H1 (cell line): ENCODE measurements around the gene CALY. TPM values are rescaled to one million over a fixed set of nuclear protein-coding genes. Genes with fewer than 3 reads are reported as not detected.

ENCODE experiments used
- CTCF ChIA-PET: fragments of 300-600 bp; sonication (Branson Sonifier 250); formaldehyde crosslinking; loops from one replicate; lab custom pipeline; 2021; ENCODE audit not compliant: partially characterized antibody; lab: Charles Lee
- POLR2A ChIA-PET: fragments of 300-600 bp; sonication (Branson Sonifier 250); formaldehyde crosslinking; loops from one replicate; lab custom pipeline; 2021; ENCODE audit warnings: inconsistent platforms; ENCODE audit not compliant: partially characterized antibody; lab: Charles Lee
- DNase-seq, 2 experiments: peaks; one replicate each; pipeline versions ENCODE4 v3.0.0 to v3.0.0-alpha.2; 2010 to 2022; ENCODE audit warnings: low spot score in 2 of 2, low read depth in 1 of 2, mixed read lengths in 1 of 2
- FAIRE-seq: peaks from 2 replicates; lab custom pipeline; 2011; peaks lifted over from hg19 to GRCh38; lab: Jason Lieb, UNC
- H2AFZ ChIP-seq: 2 replicates; pipeline ENCODE4 v1.8.1; 2012; ENCODE audit warnings: low read length, inconsistent platforms
- H2AK5ac ChIP-seq: 2 replicates; pipeline ENCODE4 v1.6.1; 2013; ENCODE audit warnings: low read depth, low read length
- H2BK120ac ChIP-seq: replicated peaks from 2 replicates; pipeline ENCODE3; 2013; ENCODE audit warnings: low read depth, low read length, inconsistent platforms
- H2BK12ac ChIP-seq: 2 replicates; pipeline ENCODE4 v1.6.1; 2013; ENCODE audit warnings: low read depth, low read length
- H2BK15ac ChIP-seq: 2 replicates; pipeline ENCODE4 v1.6.1; 2013; ENCODE audit warnings: low read length
- H2BK20ac ChIP-seq: 2 replicates; pipeline ENCODE4 v1.6.1; 2013; ENCODE audit warnings: low read length
- H2BK5ac ChIP-seq: 2 replicates; pipeline ENCODE4 v1.6.1; 2013; ENCODE audit warnings: low read depth, low read length
- H3K14ac ChIP-seq: 2 replicates; pipeline ENCODE4 v1.6.1; 2013; ENCODE audit warnings: inconsistent platforms; ENCODE audit not compliant: insufficient read length
- H3K18ac ChIP-seq: 2 replicates; pipeline ENCODE4 v1.6.1; 2013; ENCODE audit warnings: low read length; ENCODE audit errors: extremely low read depth
- H3K23ac ChIP-seq: 2 replicates; pipeline ENCODE4 v1.6.1; 2013; ENCODE audit warnings: inconsistent platforms; ENCODE audit not compliant: insufficient read length
- H3K23me2 ChIP-seq: 2 replicates; pipeline ENCODE4 v1.6.1; 2013; ENCODE audit warnings: low read depth, low read length
- H3K27ac ChIP-seq: 2 replicates; pipeline ENCODE4 v1.6.1; 2011; ENCODE audit warnings: low read depth, low read length, inconsistent platforms
- H3K27me3 ChIP-seq, 4 experiments: replicated peaks in 1 of 4; 1 replicate in 1 of 4; 2 replicates in 3 of 4; pipeline versions ENCODE4 v1.6.1 to v1.8.1; 2011 to 2013; ENCODE audit warnings: low read length in 3 of 4, mild to moderate bottlenecking in 3 of 4, inconsistent platforms in 2 of 4, mixed read lengths in 2 of 4, moderate library complexity in 1 of 4; ENCODE audit not compliant: control insufficient read depth in 3 of 4, insufficient read depth in 3 of 4; ENCODE audit errors: extremely low read depth in 1 of 4
- H3K36me3 ChIP-seq, 4 experiments: 2 replicates each; pipeline versions ENCODE4 v1.6.1 to v1.8.1; 2011 to 2013; ENCODE audit warnings: mild to moderate bottlenecking in 4 of 4, low read length in 3 of 4, moderate library complexity in 2 of 4, control low read depth in 1 of 4, inconsistent platforms in 1 of 4; ENCODE audit not compliant: insufficient read depth in 4 of 4, control insufficient read depth in 2 of 4
- H3K4ac ChIP-seq: replicated peaks from 2 replicates; pipeline ENCODE3; 2013; ENCODE audit warnings: low read length, low read depth, mixed read lengths, inconsistent platforms; ENCODE audit not compliant: insufficient read length
- H3K4me1 ChIP-seq, 4 experiments: replicated peaks in 1 of 4; 1 replicate in 1 of 4; 2 replicates in 3 of 4; pipeline versions ENCODE4 v1.6.1 to v1.8.1; 2011 to 2013; ENCODE audit warnings: low read length in 3 of 4, inconsistent platforms in 2 of 4, mixed read lengths in 1 of 4; ENCODE audit not compliant: insufficient read depth in 4 of 4, control insufficient read depth in 3 of 4
- H3K4me2 ChIP-seq, 2 experiments: 2 replicates each; pipeline versions ENCODE4 v1.6.1 to v1.8.1; 2011 to 2013; ENCODE audit warnings: low read depth in 2 of 2, low read length in 2 of 2, control low read depth in 1 of 2, inconsistent platforms in 1 of 2, mild to moderate bottlenecking in 1 of 2; ENCODE audit not compliant: insufficient read depth in 1 of 2
- H3K4me3 ChIP-seq, 4 experiments: fragments of 200-600, 300-600 bp in 1 of 4; sonication (generic), shearing (Covaris generic), sonication (Bioruptor Twin) in 1 of 4; 2 replicates each; pipeline versions ENCODE4 v1.5.1 to v1.8.1; 2011 to 2016; ENCODE audit warnings: low read length in 4 of 4, low read depth in 3 of 4, control low read depth in 2 of 4, inconsistent platforms in 2 of 4, mild to moderate bottlenecking in 2 of 4, mixed read lengths in 1 of 4, moderate library complexity in 1 of 4; ENCODE audit not compliant: insufficient read depth in 2 of 4; ENCODE audit errors: extremely low read depth in 1 of 4
- H3K56ac ChIP-seq: replicated peaks from 2 replicates; pipeline ENCODE3; 2013; ENCODE audit warnings: low read depth, mild to moderate bottlenecking, mixed read lengths, low read length, inconsistent platforms; ENCODE audit not compliant: insufficient read length
- H3K79me1 ChIP-seq: 2 replicates; pipeline ENCODE4 v1.6.1; 2013; ENCODE audit warnings: low read depth, low read length, control low read depth
- H3K79me2 ChIP-seq, 2 experiments: 2 replicates each; pipeline versions ENCODE4 v1.6.1 to v1.8.1; 2012 to 2013; ENCODE audit warnings: low read length in 2 of 2, mild to moderate bottlenecking in 2 of 2, inconsistent platforms in 1 of 2; ENCODE audit not compliant: insufficient read depth in 2 of 2, control insufficient read depth in 1 of 2
- H3K9ac ChIP-seq, 4 experiments: replicated peaks in 1 of 4; 1 replicate in 1 of 4; 2 replicates in 3 of 4; pipeline versions ENCODE4 v1.6.1 to v1.8.1; 2011 to 2013; ENCODE audit warnings: low read depth in 3 of 4, low read length in 3 of 4, control low read depth in 2 of 4, mild to moderate bottlenecking in 2 of 4, moderate library complexity in 2 of 4, inconsistent platforms in 1 of 4; ENCODE audit errors: extremely low read depth in 1 of 4
- H3K9me3 ChIP-seq, 2 experiments: 2 replicates each; pipeline versions ENCODE4 v1.6.1 to v1.8.1; 2012 to 2013; ENCODE audit warnings: mild to moderate bottlenecking in 2 of 2, moderate library complexity in 2 of 2, control low read depth in 1 of 2, inconsistent platforms in 1 of 2, low read depth in 1 of 2, low read length in 1 of 2, mixed read lengths in 1 of 2; ENCODE audit not compliant: insufficient read depth in 2 of 2
- H4K20me1 ChIP-seq, 2 experiments: replicated peaks in 1 of 2; 2 replicates each; pipeline versions ENCODE3 to v1.8.1; 2011 to 2013; ENCODE audit warnings: inconsistent platforms in 2 of 2, low read length in 2 of 2, mild to moderate bottlenecking in 1 of 2; ENCODE audit not compliant: insufficient read depth in 2 of 2, control insufficient read depth in 1 of 2
- H4K5ac ChIP-seq: 2 replicates; pipeline ENCODE4 v1.6.1; 2013; ENCODE audit warnings: low read length, low read depth, mixed read lengths, inconsistent platforms; ENCODE audit not compliant: insufficient read length
- H4K8ac ChIP-seq: 2 replicates; pipeline ENCODE4 v1.8.0; 2013; ENCODE audit warnings: mild to moderate bottlenecking, moderate library complexity, low read length, inconsistent platforms; ENCODE audit not compliant: insufficient read depth; ENCODE audit errors: extremely low read depth
- H4K91ac ChIP-seq: replicated peaks from 2 replicates; pipeline ENCODE3; 2013; ENCODE audit warnings: low read length, mixed read lengths, inconsistent platforms; ENCODE audit not compliant: insufficient read length
- ATF2 ChIP-seq: IDR thresholded peaks from 2 replicates; pipeline ENCODE4 v1.6.1; 2012; ENCODE audit warnings: low read length, inconsistent platforms
- CTCF ChIP-seq, 3 experiments: IDR thresholded peaks; 1 replicate in 2 of 3; 2 replicates in 1 of 3; pipeline versions ENCODE4 v1.5.1 to v1.6.1; 2011; ENCODE audit warnings: low read length in 3 of 3, mild to moderate bottlenecking in 3 of 3, inconsistent platforms in 2 of 3, low read depth in 1 of 3, moderate library complexity in 1 of 3; ENCODE audit not compliant: insufficient read depth in 1 of 3; ENCODE audit errors: control extremely low read depth in 1 of 3
- E2F6 ChIP-seq: IDR thresholded peaks from 2 replicates; pipeline ENCODE4 v1.6.1; 2012; ENCODE audit warnings: inconsistent platforms
- HDAC2 ChIP-seq, 2 experiments: fragments of 300-600 bp in 1 of 2; sonication (generic) in 1 of 2; IDR thresholded peaks; 2 replicates each; pipeline ENCODE4 v1.6.1; 2011 to 2012; ENCODE audit warnings: low read depth in 2 of 2, low read length in 2 of 2, mild to moderate bottlenecking in 2 of 2, moderate library complexity in 2 of 2, borderline replicate concordance in 1 of 2, inconsistent platforms in 1 of 2
- JUN ChIP-seq: IDR thresholded peaks from 2 replicates; pipeline ENCODE4 v1.6.1; 2011; ENCODE audit warnings: low read depth, mild to moderate bottlenecking, improper control_type of control experiment, low read length
- KDM4A ChIP-seq: IDR thresholded peaks from one replicate; pipeline ENCODE4 v1.7.1; 2012; ENCODE audit warnings: low read depth, mild to moderate bottlenecking, moderate library complexity, low read length, inconsistent platforms; ENCODE audit not compliant: severe bottlenecking
- RNF2 ChIP-seq: fragments of 200-900, 300-1000 bp; sonication (generic); IDR thresholded peaks from 2 replicates; pipeline ENCODE4 v1.7.1; 2016; ENCODE audit warnings: borderline replicate concordance, low read depth, mild to moderate bottlenecking, antibody characterized with exemption, low read length; ENCODE audit not compliant: poor library complexity, severe bottlenecking; ENCODE audit errors: missing control alignments
- SIX5 ChIP-seq: IDR thresholded peaks from 2 replicates; pipeline ENCODE4 v1.6.1; 2011; ENCODE audit warnings: mild to moderate bottlenecking, low read depth, low read length
- WGBS, 2 experiments: shearing (Covaris generic) in 1 of 2; methylation state at CpG; one replicate each; pipeline versions ENCODE4 v1.1.6 to v1.1.7; 2013 to 2015; ENCODE audit warnings: low lambda C conversion rate in 2 of 2, mixed read lengths in 2 of 2, inconsistent platforms in 1 of 2, low coverage in 1 of 2, missing lambda C conversion rate in 1 of 2; ENCODE audit not compliant: insufficient replicate concordance in 2 of 2, insufficient coverage in 1 of 2, insufficient read length in 1 of 2; ENCODE audit errors: extremely low coverage in 1 of 2, missing lambda C conversion rate in 1 of 2; 5-methylcytosine and 5-hydroxymethylcytosine counted together
- polyA plus RNA-seq, 7 experiments: library from polyadenylated mRNA; depleted of rRNA in 3 of 7; stranded (reverse) in 5 of 7; unstranded in 2 of 7; fragments of >200 nt in 5 of 7; fragments of 200-250 nt in 2 of 7; gene quantifications; 1 replicate in 5 of 7; 2 replicates in 1 of 7; 4 replicates in 1 of 7; pipeline versions ENCODE4 v1.2.1 to v1.2.3, GENCODE V29; 2011 to 2013; ENCODE audit warnings: missing spikeins in 2 of 7, mixed read lengths in 2 of 7
- total RNA-seq: library from RNA; stranded (reverse); fragmentation: NEBNext Ultra II Directional; extraction: Animal tissue kit (Norgen Biotek cat#: 25700); gene quantifications from 2 replicates; pipeline ENCODE4 v1.2.1, GENCODE V29; 2021

CALY gene
- total and polyA plus RNA-seq, 2 of the 8 experiments (the other 6 are each of a cell fraction or from before 2014, with no cell fraction given), result 1.3 to 1.5 TPM

GRCh38 chr10:133289761-133290160, 46.9 kb downstream of the CALY start:
- Histone ChIP-seq H3K27ac (no peak overlapping the region), H3K4me1 (no peaks in the 10 kb centered on the region), H3K36me3 (peaks cover 9 to 38% (median 21%) of the 10 kb centered on the region in 4 experiments), H3K4ac (no peak overlapping the region), H2BK15ac (no peak overlapping the region), H3K23me2 (no peaks in the 10 kb centered on the region), H2AFZ (no peak overlapping the region), H3K18ac (no peak overlapping the region), H2BK120ac (no peak overlapping the region), H2BK12ac (no peak overlapping the region), H2BK20ac (no peak overlapping the region), H3K56ac (no peak overlapping the region), H4K91ac (no peak overlapping the region), H4K8ac (no peak overlapping the region), H3K27me3 (no peaks in the 10 kb centered on the region), H4K5ac (no peak overlapping the region), H3K14ac (no peak overlapping the region), H2AK5ac (no peak overlapping the region), H3K79me2 (no peaks in the 10 kb centered on the region), H3K4me2 (no peak overlapping the region), H2BK5ac (no peak overlapping the region), H3K9ac (no peak overlapping the region), H3K4me3 (no peak overlapping the region), H3K23ac (no peak overlapping the region), H3K9me3 (no peaks in the 10 kb centered on the region), H3K79me1 (no peaks in the 10 kb centered on the region), H4K20me1 (peaks cover 0 to 3% of the 10 kb centered on the region in 2 experiments)
- 93% methylated on average over 24 of the region's 24 CpGs; no CpG with 5 or more reads in 1 of the 2 experiments for WGBS, 2 experiments
- ChIA-PET CTCF (no interaction called here), POLR2A (no interaction called here)
- DNase-seq (no peak), FAIRE-seq (no peak)
- TF ChIP-seq HDAC2 (IDR thresholded peaks at IDR 0.05; ENCODE audit: borderline replicate concordance in 1 of 2, low read depth in 2 of 2, low read length in 2 of 2) (no peak), CTCF (IDR thresholded peaks at IDR 0.05; ENCODE audit: control extremely low read depth in 1 of 3, insufficient read depth in 1 of 3, low read depth in 1 of 3, low read length in 3 of 3) (no peak), KDM4A (no peak), JUN (no peak), RNF2 (no peak), SIX5 (no peak), E2F6 (no peak), ATF2 (no peak)
